ENCODE measurements around the gene TSPAN9.

DNA sequence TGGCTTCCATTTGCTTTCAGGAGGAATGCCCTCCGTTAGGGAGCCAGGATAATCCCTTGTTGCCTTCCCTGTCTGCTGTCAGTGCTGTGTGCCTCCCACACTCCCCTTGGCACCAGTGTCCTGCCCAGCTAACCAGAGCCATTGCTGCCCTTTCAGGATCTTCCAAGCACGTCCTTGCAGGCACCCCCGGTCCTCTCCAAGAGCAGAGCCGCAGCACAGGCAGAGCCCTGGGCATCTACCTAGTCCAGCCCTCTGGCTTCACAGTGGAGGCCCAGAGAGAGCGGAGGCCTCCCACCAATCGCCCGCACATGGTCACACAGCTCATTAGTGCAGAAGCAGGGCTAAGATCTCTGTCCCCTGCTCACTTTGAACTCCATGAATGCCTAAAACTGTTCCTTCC is 39.0 kb upstream of the TSPAN9 start:
- TF ChIP-seq POLR2A (IDR thresholded peaks at IDR 0.05), result no peak
- TF ChIP-seq, protein P1, sequence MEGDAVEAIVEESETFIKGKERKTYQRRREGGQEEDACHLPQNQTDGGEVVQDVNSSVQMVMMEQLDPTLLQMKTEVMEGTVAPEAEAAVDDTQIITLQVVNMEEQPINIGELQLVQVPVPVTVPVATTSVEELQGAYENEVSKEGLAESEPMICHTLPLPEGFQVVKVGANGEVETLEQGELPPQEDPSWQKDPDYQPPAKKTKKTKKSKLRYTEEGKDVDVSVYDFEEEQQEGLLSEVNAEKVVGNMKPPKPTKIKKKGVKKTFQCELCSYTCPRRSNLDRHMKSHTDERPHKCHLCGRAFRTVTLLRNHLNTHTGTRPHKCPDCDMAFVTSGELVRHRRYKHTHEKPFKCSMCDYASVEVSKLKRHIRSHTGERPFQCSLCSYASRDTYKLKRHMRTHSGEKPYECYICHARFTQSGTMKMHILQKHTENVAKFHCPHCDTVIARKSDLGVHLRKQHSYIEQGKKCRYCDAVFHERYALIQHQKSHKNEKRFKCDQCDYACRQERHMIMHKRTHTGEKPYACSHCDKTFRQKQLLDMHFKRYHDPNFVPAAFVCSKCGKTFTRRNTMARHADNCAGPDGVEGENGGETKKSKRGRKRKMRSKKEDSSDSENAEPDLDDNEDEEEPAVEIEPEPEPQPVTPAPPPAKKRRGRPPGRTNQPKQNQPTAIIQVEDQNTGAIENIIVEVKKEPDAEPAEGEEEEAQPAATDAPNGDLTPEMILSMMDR (IDR thresholded peaks at IDR 0.05), result no peak
- TF ChIP-seq POLR2AphosphoS5 (IDR thresholded peaks at IDR 0.05), result no peak
- no peak for TF ChIP-seq EP300 (IDR thresholded peaks at IDR 0.05)
